ENCODE measurements around the gene CYP19A1.
A peak's percentile ranks its signal among the peaks of the same experiment; 100 is the strongest.

Gene CYP19A1

DNA sequence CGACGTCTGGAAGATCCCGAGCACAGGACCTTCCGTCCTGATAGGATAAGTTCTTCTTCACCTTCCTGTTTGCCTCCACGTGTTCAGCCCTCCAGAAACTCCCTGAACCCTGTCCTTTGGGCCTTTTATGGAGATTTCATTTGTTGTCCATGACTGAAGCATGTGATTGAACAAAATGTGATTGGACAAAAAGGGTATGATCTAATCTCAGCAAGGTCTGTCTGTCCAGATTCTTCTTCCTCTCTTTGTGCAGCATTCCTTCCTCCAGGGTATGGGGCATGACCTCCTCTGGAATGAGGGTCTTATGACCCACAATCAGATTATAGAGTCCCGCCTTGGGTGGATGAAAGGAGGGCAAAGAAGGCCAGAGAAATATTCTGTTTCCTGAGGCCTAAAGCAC is at the start of gene CYP19A1:
TSS of gene CYP19A1 (minus strand) at position 101 of the 400 bp plus-strand sequence. CDS start 95,684 bp downstream, outside the sequence.
- TF ChIP-seq, protein P1, sequence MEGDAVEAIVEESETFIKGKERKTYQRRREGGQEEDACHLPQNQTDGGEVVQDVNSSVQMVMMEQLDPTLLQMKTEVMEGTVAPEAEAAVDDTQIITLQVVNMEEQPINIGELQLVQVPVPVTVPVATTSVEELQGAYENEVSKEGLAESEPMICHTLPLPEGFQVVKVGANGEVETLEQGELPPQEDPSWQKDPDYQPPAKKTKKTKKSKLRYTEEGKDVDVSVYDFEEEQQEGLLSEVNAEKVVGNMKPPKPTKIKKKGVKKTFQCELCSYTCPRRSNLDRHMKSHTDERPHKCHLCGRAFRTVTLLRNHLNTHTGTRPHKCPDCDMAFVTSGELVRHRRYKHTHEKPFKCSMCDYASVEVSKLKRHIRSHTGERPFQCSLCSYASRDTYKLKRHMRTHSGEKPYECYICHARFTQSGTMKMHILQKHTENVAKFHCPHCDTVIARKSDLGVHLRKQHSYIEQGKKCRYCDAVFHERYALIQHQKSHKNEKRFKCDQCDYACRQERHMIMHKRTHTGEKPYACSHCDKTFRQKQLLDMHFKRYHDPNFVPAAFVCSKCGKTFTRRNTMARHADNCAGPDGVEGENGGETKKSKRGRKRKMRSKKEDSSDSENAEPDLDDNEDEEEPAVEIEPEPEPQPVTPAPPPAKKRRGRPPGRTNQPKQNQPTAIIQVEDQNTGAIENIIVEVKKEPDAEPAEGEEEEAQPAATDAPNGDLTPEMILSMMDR (IDR thresholded peaks at IDR 0.05; ENCODE audit: low read depth, low read length) = no peak

DNA sequence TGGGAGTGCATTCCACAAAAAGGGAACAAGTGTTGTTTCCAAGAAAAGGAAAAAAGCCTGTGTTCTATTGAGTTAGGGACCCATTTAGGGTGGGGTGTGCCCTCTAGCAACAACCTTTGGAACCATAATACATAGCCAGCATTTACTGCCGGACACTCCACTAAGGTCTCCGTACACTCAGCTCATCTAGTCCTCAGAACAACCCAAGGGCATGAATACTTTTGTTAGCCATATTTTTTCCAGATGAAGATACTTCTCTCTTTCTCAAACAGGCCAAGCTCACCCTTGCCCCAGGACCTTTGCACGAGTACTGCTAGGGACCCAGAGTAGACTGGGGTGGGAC is 49.3 kb upstream of the CYP19A1 start:
- H3K4me3 ChIP-seq (ENCODE audit: low read depth, low read length) = no peak overlapping the region
- TF ChIP-seq, protein P1 (IDR thresholded peaks at IDR 0.05; ENCODE audit: low read depth, low read length) = no peak

More for the DNA sequence above, at the start of gene CYP19A1:
- H3K4me3 ChIP-seq (ENCODE audit: low read depth, low read length) = no peak within 1 kb of the TSS

DNA sequence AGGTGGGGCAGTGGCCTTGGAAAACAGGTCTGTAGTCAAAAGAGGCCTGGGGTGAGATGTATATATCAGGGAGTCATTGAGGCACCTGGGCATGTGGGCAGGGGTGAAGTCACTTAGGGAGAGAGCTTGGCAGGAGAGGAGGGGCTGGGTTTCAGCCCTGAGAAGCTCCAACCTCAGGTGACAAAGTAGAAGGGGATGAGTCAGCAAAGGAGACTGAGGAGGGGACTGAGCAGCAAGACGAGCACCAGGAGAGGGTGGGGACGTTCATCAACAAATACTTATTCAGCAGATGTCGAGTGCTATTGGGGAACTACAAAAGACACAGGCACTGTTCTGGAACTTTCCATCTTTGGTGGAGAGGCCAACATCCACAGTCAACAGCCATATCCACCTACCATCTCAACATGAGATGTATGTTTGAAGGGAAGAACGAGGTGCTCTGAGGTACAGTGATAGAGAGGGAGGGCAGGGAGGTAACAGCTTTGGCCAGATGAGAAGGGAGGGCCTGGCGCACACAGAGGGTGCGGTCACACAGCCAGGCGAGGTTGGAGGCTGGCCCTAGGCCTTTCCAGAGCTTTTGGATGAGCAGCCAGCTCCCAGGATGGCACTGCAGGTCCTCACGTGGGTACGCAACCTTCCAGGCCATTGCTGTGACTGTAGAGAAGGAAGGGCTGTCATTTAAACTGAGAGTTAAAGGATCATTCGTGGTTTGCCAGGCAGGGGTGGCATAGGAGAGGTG is 48.7 kb upstream of the CYP19A1 start:
- no peak overlapping the region for H3K4me3 ChIP-seq (ENCODE audit: low read depth, low read length)
- TF ChIP-seq, protein P1 (IDR thresholded peaks at IDR 0.05; ENCODE audit: low read depth, low read length) = no peak

DNA sequence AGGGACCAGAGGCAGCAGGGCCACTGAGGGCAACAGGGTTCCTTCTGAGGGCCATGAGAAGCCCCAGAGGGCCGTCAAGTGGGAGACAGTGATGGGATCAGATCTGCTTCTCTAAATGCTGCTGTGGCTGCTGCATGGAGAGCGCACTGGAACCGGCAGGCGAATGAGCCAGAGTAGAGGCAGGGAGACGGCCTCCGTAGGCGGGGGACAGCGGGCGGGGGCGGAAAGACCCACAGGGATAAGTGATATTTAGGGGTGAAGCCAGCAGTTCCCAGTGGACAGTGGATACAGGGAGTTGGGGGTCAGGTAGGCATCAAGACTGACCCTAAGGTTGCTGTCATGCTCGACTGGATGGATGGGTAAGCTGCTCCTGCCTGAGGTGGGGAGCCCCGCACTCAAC is 48.1 kb upstream of the CYP19A1 start:
- TF ChIP-seq, protein P1 (IDR thresholded peaks at IDR 0.05; ENCODE audit: low read depth, low read length) = no peak
- H3K4me3 ChIP-seq (ENCODE audit: low read depth, low read length) = no peak overlapping the region

DNA sequence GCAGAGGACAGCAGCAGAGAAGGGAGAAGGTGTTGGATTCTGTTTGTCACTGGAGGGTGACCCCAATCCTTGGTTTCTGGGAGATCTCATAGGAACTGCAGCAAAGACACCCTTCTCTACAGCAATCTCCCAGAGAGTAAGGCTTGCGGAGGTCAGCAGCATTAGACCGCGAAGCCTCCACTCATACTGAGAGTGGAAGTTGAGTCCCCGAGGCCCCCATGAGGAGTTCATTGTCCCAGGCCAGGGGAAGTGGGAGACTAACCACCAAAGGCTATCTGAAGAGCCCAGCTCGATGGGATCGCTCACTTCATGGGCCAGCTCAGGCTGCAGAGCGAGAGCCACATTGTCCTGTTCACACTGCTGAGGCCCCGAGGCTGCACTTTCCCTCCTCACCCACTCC is 47.6 kb upstream of the CYP19A1 start:
- TF ChIP-seq, protein P1 (IDR thresholded peaks at IDR 0.05; ENCODE audit: low read depth, low read length) = no peak
- H3K4me3 ChIP-seq (ENCODE audit: low read depth, low read length) = no peak overlapping the region

DNA sequence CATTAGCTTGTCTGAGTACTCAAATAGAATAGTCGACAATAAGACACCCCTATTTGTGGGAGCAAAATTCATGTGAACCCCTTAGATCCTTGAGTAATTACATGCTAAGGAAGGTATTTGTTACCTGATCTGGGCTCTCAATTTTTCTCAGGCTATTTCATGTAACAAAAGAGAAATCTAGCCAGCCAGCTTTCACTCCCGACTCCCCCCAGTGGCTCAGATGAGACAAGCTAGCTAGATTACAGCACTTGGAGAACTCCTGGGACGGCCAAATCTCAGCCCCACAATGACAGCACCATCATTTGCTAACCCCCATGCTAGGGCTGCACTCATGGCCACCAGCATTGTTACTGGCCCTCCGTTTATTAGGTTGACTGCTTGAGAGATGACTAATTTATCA is 44.4 kb upstream of the CYP19A1 start:
- TF ChIP-seq, protein P1 (IDR thresholded peaks at IDR 0.05; ENCODE audit: low read depth, low read length) = peak; percentile 75
- H3K4me3 ChIP-seq (ENCODE audit: low read depth, low read length) = no peak overlapping the region

DNA sequence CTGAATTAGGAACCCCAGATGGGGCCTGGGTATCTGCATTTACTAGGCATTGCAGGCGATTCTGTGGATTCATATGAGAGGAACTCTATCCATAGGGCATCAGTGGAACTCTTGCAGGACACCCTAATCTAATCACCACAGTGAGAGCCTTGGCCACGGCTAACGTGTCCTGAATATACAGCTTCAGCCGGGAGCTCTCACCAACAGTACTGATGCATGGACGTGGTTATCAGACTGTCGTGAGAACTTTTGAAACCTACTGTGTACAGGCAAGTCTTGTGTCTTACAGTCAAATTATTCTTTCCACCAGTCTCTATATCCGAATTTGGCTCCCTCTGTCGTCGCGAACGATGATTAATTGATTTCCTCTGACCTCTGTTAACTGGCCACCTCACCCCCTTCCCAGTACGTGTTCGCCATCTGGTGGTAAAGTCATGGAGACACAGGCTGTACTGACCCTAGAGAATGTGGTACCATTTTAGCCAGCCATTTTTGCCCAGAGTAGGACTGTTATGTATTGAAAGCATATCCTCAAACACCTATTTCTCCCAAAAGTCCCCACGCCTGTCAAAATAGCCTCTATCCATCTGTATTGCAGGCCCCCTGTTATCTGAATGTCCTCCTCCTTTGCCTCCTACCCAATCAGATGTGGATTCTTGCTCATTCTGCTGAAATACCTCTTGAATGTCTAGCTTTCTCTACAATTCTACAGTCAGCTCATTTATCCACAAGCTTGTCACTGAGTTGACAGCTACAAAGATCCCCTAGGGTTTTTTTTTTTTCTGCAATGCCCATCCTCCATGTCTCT is 42.8 kb upstream of the CYP19A1 start:
- no peak overlapping the region for H3K4me3 ChIP-seq (ENCODE audit: low read depth, low read length)
- TF ChIP-seq, protein P1 (IDR thresholded peaks at IDR 0.05; ENCODE audit: low read depth, low read length) = peak; percentile 82
